ENCODE measurements around the gene ENKUR.

DNA sequence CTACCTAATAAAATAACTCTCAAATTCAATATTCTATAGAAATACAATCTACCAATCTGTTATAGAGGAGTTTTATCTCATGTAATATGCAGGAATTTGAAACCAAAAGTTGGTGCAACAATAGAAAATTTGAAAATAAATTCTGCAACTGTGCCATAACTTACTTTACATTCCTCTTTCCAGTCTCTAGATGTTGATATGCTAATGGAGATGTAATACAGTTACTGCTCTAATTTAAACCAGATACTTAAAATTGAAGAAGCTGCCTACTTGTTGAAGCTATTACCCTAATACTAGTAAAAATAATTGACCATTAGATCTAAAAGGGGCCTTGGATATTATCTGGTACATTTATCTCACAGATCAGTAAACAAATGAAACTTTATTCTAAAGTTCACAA lies 1.4 kb downstream of the ENKUR start:
- no peak for TF ChIP-seq SIN3A (IDR thresholded peaks at IDR 0.05; ENCODE audit: borderline replicate concordance, insufficient read depth, low read length)
- TF ChIP-seq POLR2AphosphoS5 (IDR thresholded peaks at IDR 0.05; ENCODE audit: low read depth, low read length): no peak
- TF ChIP-seq TAF1 (IDR thresholded peaks at IDR 0.05; ENCODE audit: borderline replicate concordance, insufficient read depth, low read length): no peak
- TF ChIP-seq FOXP2 (optimal IDR thresholded peaks at IDR 0.05; ENCODE audit: borderline replicate concordance, extremely low read depth, extremely low read length, insufficient read depth): no peak
